Measurements from ENCODE around the gene CCDC106.

CCDC106 gene

DNA sequence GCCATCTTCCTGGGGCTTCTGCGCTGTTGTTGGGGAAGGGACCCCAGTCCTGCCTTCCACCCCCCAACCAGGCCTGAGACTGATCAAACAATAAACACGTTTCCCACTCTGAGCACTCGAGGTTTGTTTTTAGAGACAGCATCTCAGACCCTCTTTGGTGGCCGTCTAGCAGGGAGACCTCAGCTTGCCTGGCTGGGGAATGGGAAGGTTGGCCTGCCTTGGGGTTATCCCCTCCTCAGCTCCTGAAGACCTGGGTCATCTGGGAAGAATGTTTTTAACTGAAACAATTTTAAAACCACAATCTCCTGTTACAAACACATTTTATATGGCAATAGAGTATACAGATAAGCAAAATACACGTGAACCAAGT is 2.5 kb upstream of the CCDC106 start:
- no peak for DNase-seq (ENCODE audit: insufficient read length, low spot score)
- FAIRE-seq, result no peak
- no peak for TF ChIP-seq POLR2A (IDR thresholded peaks at IDR 0.05; ENCODE audit: low read depth, low read length)

DNA sequence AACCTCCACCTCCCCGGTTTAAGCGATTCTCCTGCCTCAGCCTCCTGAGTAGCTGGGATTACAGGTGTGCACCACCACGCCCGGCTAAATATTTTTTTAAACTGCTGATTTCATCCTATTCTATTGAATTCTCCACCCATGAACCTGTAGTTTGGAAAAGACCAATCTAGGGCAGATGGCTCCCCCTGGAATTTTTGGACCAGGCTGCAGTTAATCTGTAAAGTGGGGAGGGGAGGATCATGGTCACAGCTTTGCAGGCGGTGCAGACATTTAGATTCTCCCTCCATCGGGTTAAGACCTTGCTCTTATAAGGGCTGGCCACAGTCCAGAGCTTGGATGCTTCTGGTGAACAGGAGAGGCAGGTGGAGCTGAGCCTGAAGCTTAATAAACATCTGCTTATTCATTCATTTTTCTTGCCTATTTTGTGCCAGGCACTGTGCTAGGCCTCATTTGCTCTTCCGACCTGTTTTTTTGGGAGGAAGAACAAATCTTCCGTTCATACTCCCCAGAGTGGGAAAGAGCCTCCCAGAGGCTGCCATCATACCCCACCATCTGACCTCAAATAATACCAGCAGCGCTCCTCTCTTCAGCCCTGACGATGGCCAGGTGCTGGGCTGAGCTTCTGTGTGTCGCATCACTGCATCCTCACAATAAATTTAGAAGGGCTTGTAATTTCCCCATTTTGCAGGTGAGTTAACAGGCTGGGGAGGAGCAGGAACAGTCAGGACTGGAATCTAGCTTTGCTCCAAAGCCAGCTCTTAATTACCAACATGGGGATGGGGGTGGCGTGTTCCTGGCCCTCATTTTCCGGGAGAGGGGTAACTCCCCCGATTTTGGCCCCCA is 902 bp upstream of the CCDC106 start:
- no peak for FAIRE-seq
- DNase-seq (ENCODE audit: insufficient read length, low spot score), result no peak
- no peak for TF ChIP-seq POLR2A (IDR thresholded peaks at IDR 0.05; ENCODE audit: low read depth, low read length)

DNA sequence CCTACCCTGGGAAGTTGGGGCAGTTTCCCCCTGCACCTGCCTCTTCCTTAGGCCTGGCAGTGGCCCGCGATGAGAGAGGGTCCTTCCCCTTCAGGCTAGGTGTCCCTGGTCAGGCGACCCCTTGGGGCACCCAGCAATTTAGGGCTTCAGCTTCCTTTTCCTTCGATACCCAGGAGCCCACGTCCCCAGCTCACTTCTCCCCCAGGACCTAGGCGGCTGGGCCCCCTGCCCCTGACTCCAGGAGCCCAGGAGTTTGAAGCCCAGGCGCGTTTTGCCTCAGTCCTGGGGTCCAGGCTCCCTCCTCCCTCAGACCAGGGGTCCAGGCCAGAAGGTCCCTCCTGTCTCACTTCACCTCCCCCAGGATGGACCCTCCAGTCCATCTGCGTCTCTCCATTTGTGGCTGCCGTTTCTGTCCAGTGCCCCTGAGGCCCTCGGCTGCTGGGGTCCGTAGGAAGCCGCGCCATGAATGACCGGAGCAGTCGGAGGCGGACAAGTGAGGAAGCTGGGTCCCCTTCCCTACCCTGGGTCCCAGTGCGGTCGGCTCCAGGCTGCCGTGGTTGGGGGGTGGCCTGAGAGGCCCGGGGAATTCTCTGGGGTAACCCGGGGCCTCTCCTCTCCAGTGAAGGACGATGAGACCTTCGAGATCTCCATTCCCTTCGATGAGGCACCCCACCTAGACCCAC is 714 bp downstream of the CCDC106 start:
- TF ChIP-seq POLR2A (IDR thresholded peaks at IDR 0.05; ENCODE audit: low read depth, low read length), result no peak
- FAIRE-seq (no peak), DNase-seq (ENCODE audit: insufficient read length, low spot score) (no peak)

DNA sequence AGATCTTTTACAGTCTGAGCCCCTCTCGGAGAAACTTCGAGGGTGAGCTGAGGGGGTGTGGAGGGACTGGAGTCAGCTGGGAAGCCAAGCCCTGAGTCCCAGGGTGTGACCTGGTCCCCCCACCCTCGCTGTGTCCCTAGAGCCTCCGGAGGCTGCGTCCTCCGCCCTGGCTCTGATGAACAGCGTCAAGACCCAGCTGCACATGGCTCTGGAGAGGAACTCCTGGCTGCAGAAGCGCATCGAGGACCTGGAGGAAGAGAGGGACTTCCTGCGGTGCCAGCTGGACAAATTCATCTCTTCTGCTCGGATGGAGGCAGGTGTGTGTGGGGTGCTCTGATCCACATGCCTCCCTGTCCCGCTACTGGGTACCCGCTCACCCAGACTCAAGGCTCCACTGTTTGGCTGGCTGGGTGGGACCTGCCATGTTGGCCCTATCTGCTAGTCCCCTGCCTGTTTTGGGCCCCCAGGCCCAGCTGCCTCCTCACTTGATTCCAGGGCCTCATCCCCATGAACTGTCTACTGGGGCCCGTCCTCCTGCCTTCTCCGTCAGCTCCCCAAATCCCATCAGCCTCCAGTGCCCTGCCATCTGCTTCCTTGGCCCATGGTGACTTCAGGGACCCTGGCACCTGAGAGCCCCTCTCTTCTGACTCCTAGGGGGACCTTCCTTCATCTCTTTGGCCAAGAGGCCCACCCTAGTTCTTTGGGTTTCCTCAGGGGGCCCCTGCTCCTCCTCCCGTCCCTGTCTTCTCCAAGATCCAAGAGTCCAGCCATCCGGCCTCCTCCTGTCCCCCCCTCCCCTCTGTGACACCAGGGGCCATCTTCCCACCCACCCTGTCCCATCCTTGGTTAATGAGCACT is 1.5 kb downstream of the CCDC106 start:
- DNase-seq (ENCODE audit: insufficient read length, low spot score) (no peak), FAIRE-seq (no peak)
- TF ChIP-seq POLR2A (IDR thresholded peaks at IDR 0.05; ENCODE audit: low read depth, low read length), result no peak

DNA sequence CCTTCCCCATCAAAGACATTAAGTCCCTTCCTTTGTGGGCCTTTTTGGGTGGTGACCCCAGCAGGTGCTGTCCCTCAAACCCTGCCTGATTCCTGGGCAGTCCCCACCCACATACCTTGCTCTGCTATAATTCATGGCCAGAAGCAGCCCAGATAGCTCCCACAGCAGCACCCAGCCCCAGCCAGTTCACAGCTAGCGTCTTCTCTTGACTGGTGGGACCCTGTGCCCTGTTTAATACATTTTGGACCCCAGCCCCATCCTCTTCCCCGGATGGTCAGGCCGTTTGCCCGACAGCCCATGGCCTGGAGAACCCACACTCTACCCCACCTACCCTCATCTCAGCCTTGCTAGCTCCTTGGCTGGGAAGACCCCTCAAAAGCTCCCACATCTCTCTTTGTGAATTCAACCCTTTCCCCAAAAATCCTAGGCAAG is 2.1 kb downstream of the CCDC106 start:
- TF ChIP-seq POLR2A (IDR thresholded peaks at IDR 0.05; ENCODE audit: low read depth, low read length), result no peak
- FAIRE-seq, result no peak
- no peak for DNase-seq (ENCODE audit: insufficient read length, low spot score)

DNA sequence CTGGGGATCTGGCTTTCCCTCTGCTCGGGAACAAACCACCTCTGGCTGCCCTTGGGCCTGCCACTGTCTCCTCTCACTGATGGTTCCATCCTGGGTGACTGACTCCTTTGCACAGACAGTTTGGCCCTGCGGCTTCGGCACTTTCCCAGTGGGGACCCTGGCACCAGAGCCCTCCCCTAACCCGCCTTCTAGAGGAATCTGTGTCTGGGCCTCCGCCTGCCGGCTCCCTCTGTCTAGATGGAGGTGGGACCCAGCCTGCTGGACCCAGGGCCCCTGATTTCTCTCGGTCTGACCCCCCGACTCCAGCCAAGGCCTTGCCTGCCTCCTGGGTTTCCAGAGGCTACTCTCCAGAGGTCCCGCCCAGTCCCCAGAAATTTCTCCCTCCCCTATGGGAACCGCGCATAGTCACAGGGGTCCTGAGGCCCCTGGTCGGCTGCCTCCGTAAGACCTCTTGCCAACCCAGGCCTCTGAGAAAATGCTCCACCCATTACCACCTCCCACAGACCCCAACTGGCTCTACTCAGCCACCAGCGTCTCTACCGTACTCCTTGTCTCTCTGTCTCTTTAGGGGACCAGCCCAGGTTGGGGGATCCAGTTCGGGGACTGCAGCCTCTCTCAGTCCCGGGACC is 2.7 kb downstream of the CCDC106 start:
- no peak for TF ChIP-seq POLR2A (IDR thresholded peaks at IDR 0.05; ENCODE audit: low read depth, low read length)
- FAIRE-seq, result no peak
- no peak for DNase-seq (ENCODE audit: insufficient read length, low spot score)

DNA sequence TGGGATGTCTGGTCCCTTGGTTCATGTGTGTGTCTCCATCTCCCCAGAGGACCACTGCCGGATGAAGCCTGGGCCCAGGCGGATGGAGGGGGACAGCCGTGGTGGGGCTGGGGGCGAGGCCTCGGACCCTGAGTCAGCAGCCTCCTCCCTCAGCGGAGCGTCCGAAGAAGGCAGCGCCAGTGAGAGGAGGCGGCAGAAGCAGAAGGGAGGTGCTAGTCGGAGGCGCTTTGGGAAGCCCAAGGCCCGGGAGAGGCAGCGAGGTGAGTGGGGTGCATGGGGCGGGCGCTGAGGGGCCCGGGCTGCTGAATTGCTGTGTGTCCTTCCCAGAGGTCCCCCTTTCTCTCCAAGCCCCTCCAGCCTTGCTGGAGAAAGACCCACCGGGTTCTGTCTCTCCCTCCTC is 3.2 kb downstream of the CCDC106 start:
- no peak for TF ChIP-seq POLR2A (IDR thresholded peaks at IDR 0.05; ENCODE audit: low read depth, low read length)
- no peak for FAIRE-seq
- no peak for DNase-seq (ENCODE audit: insufficient read length, low spot score)

DNA sequence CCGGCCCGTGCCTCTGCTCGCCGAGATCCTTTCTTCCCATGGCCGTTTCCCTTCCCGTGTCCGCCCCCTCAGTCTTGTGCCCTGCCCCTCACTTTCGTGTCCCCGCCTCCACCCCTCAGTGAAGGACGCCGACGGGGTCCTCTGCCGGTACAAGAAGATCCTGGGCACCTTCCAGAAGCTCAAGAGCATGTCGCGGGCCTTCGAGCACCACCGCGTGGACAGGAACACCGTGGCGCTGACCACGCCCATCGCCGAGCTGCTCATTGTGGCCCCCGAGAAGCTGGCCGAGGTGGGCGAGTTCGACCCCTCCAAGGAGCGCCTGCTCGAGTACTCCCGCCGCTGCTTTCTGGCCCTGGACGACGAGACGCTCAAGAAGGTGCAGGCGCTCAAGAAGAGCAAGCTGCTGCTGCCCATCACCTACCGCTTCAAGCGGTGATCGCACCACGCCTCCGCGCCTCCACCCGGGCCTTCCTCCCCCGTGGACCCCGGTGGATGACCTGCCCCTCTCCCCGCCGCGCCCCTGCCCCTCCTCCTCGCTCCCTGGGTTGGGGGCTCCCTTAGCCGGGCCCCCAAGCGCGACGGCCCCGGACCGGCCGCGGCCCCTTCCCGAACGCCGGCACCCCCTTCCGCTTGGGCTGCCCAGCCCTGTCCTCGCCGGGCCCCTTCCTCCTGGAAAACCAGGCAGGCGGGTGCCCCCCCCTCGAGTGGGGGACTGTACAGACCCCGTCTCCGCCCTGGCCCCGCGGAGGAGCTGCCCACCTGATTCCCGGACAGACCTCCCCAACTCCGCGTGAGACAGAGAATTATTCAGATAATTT is 4.5 kb downstream of the CCDC106 start:
- FAIRE-seq (no peak), DNase-seq (ENCODE audit: insufficient read length, low spot score) (no peak)
- no peak for TF ChIP-seq POLR2A (IDR thresholded peaks at IDR 0.05; ENCODE audit: low read depth, low read length)

DNA sequence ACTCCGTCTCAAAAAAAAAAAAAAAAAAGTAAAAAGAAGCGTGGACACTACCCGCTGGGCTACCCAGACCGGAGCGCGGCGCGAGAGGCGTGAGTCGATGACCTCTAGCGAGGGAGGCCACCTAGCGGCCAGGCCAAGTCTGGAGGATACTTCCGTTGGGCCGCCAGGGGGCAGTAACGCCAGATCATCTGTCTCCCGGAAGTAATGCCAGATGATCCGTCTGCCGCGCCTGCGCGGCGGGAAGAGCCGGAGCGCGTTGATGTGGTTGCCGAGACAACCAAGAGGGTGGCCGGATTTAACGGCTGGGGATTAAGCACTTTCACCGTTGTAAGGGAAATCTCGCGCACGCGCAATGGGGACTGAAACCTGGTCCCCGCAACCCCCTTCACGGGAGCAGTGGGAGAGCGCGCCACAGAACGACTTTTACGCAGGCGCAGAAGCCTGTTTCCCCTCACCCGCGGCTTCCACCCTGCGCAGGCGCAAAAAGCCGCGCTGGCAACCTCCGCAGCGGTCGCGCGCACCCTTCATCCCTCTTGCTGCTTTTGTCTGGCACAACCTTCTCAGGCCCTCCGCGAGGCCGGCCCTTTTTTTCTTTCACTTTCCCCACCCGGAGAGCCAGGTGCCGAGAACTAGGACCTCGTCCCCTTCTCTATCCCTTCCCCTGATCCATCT is 5.8 kb downstream of the CCDC106 start:
- peak; percentile 100 for DNase-seq (ENCODE audit: insufficient read length, low spot score)
- peak; percentile 80 for TF ChIP-seq POLR2A (IDR thresholded peaks at IDR 0.05; ENCODE audit: low read depth, low read length)
- no peak for FAIRE-seq

DNA sequence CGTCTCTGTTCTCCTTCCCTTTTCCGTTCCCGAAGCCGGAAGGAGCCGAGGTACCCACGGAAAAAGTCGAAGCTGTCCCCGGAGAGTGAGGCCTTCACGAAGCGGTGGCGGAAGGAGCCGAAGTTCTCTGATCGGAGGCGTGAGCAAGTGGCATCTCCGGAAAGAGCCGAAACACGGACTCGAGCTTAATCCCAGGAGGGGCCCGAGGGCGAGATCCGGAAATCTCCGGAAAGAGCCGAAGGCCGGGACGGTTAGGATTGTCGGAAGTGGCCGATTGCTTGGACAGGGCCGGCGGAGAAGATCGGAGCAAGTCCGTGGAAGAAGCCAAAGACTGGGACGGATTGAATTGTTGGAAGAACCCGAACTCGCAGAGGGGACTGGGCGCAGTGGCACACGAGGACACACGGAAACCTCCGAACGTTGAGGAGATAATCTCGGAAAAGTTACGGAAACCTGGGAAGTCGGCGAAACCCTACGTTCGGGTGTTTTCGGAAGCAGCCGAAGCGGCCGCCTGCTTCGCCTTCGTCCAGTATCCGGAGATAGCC is 6.4 kb downstream of the CCDC106 start:
- no peak for TF ChIP-seq POLR2A (IDR thresholded peaks at IDR 0.05; ENCODE audit: low read depth, low read length)
- peak; percentile 77 for FAIRE-seq
- DNase-seq (ENCODE audit: insufficient read length, low spot score), result peak; percentile 96

DNA sequence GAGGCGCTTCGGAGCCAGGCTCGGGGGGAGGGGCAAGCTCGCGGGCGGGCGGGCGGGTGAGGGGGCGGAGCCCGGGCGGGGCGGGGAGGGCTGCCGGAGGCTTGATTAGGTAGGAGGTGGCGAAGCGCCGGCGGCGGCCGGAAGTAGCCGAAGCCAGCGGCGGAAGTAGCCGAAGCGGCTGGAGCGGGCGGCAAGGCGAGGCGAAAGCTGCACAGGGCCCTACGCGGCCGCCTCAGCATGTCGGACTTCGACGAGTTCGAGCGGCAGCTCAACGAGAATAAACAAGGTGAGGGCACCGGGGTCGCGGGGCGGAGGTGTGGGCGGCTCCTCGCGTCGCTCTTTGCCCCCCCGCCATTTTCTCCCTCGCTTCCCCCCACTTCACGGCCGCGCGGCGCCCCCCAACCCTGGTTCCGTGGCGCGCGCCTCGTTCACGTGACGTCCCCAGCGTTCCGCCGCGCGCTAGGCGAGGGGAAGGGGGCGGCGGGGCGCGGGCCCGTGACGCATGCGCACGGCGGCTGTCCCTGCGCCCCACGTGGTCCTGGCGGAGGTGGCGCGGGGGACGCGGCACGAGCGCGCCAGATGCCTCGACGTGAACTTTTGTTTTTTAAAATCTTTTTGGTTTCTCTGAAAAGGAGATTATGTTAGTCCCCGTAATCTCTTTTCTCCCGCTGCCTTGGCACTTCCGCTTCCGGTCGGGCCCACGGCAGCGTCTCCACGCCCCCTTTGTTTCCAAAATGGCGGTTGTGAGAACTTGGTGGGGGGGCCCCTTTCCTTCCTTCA is 7.0 kb downstream of the CCDC106 start, which contains the start of gene U2AF2:
Gene U2AF2, plus strand, starts transcription at position 168 of the 780 bp plus-strand sequence. Its CDS starts 70 bp downstream, at position 238.
- peak; percentile 88 for TF ChIP-seq POLR2A (IDR thresholded peaks at IDR 0.05; ENCODE audit: low read depth, low read length)
- DNase-seq (ENCODE audit: insufficient read length, low spot score) (peak; percentile 95), FAIRE-seq (no peak)
